CD4-positive, alpha-beta T cell treated with Interleukin-10 for 1 hour (primary cell): ENCODE measurements around the gene AKAP12.

Source experiments
- DNase-seq: peaks from one replicate; pipeline ENCODE4 v3.0.0-alpha.2; 2020

The AKAP12 gene

DNA sequence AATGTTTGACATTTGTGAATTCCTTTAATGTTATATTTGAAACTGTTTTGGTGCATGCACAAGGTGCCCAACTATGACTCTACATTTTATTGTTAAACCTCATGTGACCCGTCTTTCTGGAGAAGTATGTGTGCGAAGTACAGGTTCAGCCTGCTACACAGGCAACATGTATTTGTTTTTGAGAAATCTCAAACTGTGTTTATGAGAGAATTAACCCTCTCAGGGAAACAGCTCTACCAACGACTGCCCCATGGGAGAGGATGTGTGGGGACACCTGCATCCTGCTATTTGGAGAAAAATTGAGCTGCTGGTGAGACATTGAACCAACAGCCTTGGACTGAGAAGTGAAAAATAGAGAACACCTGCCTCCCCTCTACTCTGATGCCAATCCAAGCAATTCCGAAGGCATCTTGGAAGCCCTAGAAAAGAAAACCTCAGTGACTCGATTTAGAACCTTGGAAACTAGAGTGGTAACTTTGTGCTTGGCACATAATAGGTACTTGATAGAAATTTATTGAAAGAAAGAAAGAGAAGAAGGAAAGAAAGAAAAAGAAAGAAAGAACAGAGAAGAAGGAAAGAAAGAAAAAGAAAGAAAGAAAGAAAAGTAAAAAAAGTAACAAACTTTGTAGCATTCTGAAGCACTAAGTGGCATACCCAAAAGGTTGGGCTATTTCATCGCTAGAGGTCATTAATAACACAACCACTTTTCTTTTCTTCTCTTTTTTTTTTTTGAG, 2.9 kb upstream of the AKAP12 start:
- no peak for DNase-seq

DNA sequence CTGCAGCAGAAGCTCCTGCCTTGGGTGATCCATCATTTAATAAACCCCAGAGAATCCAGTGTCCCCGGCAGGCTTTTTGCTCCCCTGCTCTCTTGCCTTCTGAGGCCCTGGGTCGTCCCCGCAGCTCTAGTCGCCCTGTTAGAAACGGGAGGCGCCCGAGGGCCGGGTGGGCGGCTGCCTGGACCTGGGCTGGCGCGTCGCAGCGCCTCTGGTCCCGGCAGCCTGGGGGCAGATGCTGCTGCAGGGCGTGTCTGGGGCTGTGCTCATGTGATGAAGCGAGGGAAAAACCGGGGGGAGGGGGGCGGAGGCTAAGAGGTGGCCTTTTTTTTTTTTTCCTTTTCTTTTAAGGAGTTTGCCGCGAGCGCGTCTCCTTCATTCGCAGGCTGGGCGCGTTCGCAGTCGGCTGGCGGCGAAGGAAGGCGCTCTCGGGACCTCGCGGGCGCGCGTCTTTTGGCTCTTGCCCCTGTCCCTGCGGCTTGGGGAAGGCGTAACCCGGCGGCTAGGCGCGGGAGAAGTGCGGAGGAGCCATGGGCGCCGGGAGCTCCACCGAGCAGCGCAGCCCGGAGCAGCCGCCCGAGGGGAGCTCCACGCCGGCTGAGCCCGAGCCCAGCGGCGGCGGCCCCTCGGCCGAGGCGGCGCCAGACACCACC, 394 bp downstream of the AKAP12 start:
- no peak for DNase-seq

DNA sequence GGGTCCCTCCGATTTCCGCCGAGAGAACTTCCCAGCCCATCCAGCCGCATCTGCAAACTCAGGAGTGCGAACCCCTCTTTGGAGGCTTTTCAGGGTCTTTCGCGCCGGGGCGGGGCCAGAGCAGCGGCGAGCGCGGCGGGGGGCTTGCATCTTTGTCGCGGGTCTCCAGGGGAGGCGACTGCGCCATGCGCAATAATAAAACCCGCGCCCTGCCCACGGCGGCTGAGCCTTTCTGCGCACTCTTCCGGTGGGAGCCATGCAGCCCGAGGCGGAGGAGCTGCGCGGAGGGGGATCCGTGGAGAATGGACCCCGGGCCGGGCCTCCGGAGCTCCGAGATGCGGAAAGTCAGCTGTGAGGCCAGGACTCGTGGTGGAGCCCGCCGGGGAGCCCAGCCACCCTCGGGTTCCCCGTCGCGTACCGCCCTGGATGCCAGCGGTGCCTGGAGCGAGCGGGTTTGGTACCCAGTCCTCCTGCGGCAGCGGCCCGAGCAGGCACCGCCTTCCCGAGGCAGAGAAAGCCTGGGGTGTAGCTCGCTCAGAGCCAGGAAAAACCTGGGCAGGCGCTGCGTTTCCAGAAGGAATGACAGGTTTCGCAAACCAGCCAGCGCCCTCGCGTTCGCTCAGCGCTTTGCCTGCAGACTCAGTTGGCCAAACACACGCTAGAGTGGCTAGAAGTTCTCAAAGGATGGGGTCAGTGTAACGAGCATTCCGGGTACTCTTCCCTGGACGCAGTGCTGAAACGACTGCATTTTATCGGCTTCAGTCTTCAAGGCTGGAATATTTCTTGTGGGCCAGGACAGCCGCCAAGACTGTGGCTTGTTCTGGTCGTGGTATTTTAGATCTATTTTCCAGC, 1.2 kb downstream of the AKAP12 start:
- DNase-seq = no peak

DNA sequence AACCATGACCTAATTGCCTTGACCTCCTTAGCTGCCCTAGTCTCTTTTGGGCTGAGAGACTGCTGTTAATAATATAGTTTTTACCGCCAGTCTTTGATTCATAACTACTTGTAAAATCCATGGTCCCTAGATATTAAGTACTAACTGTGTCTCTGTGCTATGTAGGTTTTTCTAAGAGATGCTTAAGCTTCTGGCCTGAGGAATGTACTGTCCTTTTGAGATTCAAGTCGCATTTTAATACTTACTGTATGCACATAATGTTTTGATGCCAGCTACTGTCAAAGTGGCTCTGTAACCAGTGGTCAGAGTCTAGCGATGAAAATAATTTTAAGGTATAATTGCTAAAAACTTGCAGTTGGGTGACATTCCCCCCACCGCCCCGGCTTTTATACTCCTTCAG, 2.1 kb downstream of the AKAP12 start:
- no peak for DNase-seq

DNA sequence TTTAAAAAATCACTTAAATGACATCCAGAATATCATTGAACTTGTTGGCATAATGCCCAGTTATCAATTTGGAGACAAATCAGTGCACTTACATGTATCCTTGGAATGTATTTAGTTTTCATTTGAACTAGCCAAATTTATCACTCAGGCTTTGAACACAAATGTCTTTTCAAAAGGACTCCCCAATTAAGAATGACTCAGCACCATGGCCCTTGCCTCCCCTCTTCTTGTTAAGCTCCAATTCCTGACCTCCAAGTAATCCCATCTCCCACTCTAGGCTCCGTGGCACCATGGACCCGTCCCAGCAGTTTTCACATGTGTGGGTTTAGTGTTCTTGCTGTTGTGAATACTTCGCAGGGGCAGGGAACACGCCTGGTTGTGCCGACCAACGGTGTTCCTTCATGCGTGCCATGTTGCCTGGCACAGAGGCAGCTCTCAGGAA, 2.7 kb downstream of the AKAP12 start:
- no peak for DNase-seq

DNA sequence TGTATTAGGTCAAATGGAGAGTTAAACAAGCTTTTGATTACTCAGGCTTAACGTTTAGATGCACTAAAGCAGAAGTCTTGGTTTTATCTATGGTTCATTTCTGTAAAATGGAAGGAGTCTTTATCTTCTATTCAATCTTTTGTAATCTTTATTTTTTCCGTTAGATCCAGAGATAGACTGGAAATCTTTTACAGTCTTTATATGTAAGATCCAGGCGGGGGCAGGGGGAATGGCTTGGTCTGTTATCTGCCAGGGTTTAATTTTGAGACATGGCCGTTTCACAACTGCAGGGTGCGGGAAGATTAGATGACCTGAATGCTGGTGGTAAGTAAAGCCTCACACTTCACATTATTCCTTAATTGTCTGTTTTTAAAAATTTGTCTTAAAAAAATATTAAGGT, 3.7 kb downstream of the AKAP12 start:
- DNase-seq = no peak

DNA sequence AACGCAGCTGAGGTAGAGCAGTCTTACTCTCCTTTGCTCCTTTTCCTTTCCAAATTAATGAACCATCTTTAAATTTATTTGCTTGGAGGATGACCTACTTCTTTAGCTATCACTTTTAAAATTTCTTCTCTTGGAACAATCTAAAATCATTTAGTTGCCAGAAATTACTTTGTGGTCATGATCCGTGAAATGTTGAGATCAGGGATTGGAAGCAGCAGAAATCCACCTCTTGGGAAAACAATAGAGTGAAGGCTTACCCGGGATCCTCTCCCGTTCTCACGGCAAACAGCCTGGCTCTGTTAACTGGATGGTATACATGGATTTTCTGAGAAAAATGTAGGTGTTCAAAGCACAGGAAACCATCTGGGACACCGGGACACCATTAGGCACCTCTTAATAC, 7.7 kb downstream of the AKAP12 start:
- DNase-seq = no peak

DNA sequence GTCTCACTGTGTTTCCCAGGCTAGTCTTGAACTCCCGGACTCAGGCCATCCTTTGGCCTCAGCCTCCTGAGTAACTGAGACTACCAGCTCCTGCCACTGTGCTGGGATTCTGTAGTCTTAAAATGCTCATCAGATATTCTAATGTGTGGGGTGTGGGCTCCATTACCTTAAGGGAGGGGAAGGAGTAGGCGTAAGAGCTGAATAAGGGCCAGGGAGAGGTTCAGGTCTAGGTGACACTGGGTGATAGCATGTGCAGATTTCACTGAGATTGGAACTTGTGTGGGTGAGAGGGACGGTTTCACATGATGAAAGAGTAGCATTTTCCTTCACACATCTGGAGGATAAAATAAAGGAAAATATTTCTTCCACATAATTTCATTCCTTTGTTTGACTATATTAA, 8.5 kb downstream of the AKAP12 start:
- no peak for DNase-seq

DNA sequence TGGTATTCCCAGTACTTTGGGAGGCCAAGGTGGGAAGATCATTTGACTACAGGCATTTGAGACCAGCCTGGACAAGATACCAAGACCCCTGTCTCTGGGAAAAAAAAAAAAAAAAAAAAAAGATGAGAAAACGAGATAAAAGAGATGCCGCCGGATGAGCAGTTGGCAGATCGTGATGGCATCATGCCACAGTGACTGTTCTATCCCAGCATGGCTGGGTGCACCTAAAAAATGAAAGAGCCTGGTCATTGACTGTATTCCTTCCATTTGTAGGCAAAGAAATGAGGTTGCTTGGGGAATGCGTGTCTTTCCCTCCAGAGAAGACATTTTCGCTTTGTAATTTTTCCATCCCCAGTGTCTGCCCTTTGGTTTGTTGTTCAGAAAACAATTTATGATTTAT, 12.9 kb downstream of the AKAP12 start:
- DNase-seq = no peak

DNA sequence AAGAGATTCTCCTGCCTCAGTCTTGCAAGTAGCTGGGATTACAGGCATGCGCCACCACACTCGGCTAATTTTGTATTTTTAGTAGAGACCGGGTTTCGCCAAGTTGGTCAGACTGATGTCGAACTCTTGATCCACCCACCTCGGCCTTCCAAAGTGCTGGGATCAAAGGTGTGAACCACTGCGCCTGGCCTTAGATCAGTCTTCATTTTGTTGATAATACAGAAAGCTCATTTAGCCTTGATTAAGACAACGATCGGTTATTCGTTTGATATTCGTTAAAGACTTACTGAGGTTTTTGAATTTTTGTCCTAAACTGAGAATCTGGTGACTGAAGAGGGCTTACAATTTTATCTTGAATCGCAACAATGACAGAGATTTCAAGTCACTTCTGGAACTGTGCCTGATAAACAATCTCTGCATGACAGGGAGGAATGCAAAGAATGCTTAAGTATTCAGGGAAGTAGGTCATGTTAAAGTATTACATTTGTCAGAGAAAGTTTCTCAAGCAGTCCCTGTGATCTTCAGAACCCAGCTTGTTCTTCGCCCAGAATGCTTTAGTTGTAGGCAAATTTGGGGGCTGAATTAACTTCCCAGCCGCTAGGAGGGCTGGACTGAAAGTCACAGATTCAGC, 14.8 kb downstream of the AKAP12 start:
- DNase-seq = no peak

DNA sequence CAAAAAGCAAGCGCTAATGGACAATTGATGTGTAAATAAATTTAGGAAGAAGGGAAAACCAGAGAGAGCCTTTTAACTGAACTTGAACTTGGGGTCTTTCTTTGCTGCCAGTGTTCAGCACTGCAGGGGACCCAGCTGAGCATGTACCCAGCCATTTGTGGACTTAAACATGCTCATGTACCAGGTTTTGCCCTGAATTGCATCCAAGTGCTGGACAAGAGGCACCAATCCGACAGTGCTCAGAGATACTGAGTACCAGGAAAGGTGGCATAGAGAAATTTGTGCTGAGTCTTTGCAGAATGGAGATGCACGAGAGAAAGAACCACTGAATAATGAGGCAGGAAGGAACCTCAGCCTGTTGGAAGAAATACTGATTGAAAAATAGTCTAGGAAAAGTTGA, 16.0 kb downstream of the AKAP12 start:
- DNase-seq = no peak

DNA sequence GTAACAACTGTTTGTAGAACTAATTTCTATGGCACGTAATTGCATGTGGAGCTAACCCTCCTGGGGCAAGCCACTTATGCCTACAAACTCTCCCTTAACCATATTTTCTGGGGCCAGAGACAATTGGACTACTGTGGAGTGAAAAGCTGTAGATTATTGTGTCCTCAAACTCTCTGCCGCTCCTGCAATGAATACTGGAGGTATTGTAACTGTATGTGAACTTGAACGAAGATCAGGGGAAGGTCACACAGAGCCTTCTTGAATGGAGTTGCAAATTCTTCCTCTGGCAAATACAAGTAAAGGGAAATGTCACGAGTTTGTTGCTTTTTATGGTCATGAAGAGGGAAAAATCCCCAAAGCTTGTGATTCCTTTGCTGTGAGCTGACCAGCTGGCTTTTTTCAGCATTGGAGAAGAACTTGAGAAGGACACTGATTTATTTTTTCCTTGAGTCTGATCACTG, 18.2 kb downstream of the AKAP12 start:
- DNase-seq = no peak

DNA sequence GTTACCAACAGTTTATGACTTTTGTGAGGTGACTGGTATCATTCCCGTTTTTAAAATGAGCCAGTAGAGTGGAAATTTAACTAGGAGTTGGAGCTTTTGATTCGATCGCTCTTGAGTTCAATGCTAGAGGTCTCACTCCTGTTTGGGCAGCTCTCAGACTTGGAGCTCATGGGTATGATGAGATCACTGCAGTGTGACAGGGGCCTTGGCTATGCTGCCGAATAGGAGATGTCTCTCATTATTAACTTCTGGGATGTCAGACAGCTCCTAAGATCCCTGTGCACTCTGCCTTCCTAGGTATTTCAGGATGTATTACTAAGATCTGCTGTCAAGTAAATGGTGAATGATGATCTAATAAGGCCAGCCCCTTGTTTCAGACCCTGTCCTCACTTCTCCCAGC, 20.4 kb downstream of the AKAP12 start:
- no peak for DNase-seq

DNA sequence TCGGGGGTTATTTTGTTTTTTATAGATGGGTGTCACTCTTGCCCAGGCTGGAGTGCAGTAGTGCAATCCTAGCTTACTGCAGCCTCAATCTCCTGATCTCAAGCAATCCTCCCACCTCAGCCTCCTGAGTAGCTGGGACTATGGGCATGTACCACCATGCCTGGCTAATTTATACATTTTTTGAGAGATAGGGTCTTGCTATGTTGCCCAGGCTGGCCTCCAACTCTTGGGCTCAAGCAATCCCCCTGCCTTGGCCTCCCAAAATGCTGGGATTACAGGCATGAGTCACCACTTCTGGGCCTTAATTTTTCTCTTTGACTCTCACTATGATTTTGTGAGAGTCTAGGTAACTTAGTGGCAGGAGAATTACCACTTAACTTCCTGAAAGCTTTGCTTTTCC, 23.3 kb downstream of the AKAP12 start:
- no peak for DNase-seq

DNA sequence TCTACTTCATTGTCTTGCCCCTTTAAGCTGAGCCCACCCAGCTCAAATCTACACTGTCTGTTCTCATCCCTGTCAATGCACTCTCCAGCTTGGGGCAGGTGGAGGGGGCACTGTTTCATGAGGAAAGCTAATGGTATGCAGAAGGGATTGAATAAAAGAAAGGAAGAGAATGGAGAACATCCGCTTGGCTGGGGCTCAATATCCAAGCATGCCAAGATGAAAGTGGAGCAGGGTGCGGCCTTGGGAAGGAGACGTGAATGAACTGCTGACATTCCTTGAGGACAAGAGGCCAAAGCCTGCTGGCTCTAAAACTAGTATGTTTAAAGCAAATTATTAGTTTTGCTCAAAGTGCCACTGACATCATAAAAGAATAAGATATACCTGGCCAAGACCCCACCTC, 24.2 kb downstream of the AKAP12 start:
- no peak for DNase-seq

DNA sequence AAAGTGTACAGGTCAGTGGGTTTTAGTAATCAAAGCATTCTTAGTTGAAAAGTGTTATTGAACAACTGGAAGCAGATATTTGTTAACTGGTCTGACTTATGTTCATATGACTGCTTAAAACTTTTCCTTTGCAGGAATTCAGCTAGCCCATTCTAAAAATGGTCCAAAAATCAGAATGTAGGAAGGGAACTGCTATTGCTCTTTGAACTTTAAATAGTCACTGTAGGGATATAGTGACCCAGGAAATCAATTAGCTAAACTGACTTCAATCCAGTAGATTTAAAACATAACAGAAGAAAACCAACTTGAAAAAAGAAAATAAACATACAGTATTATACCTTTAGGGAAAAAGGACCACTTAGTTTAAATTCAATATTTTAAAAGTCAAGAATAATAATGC, 25.5 kb downstream of the AKAP12 start:
- no peak for DNase-seq

DNA sequence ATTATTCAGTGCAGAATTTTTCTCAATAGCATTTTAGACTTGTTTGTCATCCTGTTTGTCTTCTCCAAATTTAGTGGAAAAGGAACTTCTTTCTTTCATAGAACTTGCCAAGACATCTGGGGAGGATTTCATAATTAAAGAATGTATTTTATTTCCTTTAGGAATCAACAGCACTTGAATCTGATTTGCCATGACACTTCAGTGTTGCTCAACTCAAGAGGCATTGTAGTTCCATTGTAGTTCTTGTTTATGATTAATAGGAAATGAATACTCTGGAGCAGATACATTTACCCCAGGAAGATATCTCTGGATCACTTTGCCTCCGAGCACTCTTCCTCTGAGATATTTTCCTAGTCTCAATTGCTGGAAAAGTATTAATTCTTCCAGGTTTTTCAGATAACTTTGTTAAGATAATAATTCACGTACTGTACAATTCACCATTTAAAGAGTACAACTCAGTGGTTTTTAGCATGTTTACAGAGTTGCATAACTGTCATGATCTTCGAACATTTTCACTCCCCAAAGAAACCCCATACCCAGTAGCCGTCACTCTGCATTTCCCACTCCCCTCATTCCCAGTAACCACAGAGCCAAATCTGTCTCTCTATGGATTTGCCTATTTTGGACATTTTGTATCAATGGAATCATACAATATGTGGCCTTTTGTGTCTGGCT, 29.7 kb downstream of the AKAP12 start:
- DNase-seq = no peak

DNA sequence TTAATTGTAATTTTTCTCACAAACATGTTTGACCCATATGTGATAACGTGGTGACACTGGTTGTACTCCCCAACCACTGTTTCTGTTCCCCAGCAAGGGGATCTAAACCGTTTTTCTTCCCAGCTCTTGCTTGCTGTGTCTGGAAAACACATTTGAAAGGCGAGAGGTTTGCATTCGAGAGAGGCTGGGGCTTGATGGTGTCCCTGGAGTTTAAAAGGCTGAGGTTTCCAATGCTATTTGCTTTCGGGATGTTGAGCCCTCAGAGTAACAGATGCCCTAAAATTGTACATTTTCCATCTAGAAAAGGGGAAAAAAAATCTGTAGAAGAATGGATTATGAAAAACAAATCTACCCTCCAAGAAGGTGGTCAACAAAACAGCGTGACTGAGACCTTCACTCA, 35.4 kb downstream of the AKAP12 start:
- DNase-seq = no peak

DNA sequence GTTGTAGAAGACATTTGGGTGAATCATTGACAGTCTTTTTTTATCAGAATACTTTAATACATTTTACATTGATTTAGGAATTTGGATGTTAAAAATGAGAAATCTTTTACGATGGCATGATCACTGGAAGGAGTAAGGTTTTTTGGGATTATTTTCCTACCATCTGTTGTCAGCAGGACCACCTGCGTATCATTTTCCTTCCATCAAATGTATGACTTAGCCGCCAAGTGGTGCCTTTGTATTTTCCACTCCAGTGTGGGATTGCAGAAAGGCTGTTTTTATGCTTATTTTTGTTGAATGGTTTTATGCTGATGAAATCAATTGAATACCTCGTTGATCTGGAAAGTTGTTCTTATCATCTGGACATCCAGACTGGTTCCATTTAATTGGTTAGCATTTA, 35.8 kb downstream of the AKAP12 start:
- no peak for DNase-seq

DNA sequence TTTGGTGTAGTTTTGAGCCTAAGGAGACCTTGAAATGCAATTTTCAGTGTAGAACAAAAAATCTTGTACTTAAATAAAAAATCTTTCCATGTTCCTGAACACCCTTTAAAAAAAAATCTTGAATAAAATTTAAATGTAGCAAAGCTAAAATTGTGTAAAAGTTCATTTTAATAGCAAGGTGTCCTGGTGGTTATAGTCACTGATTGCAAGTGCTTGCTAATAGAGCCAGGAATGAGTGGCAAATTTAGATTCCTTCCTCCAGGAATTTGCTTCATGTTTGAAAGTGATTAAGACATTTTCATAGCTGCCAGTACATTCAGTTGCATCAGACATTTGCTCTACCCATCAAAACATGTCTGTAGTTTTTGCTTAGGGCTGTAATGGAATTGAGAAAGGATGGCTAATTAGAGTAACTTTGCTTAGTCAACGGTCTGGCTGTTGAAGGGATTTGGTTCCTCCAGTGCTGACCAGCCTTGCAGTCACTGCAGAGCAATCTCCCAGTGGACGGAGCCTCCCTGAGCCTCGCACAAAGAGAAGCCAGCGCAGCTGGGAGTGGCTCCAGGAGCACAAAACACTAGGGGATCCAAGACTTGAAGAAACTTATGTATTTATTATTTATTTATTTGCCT, 36.5 kb downstream of the AKAP12 start:
- no peak for DNase-seq

DNA sequence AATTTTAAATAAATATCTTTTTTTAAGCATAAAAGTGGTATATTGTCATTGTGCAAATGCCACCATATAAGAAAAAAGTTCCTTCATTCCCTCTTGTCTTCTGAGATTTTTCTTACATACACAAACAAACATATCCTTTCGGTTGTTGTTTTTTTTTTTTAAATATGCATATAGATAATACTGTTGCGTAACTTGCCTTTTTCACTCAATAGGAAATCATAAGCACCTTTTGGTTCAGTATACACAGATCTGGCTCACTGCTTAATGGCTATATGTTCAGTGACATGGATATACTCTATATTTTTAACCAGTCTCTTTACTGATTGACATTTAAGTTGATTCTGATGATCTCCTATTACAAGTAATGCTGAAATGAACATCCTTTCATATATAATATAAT, 40.1 kb downstream of the AKAP12 start:
- DNase-seq = no peak

DNA sequence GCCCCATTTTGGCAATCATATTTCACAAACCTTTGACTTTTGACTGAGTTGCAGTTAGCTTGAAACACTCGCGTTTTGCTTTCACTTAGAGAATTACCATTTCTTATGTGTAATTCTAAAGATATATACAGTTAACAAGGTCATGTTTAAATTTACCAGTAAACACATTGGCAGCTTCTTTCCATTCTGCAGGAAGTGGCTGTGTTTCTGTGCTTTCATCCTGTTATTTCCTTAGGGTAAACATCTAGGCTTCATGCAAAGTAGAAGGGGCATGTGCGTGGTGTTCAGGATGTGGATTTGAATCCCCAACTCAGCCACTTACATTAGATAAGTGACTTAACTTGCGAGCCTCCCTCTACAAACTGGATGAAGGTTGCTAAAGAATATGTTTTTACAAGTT, 41.1 kb downstream of the AKAP12 start:
- DNase-seq = no peak
